Measurements from ENCODE around the gene CLDN16. TPM values are rescaled to one million over a fixed set of nuclear protein-coding genes. Genes with fewer than 3 reads are reported as not detected.
A peak's percentile ranks its signal among the peaks of the same experiment; 100 is the strongest.

Gene CLDN16
- total and polyA plus RNA-seq, 9 donors = 0.06 to 5.2 (median 0.25) TPM; not detected in 2

- intact Hi-C loops (cut with DNase I) = no loop called here
- H3K4me1 ChIP-seq (ENCODE audit: insufficient read depth) = no peaks in the 10 kb centered on the region
- WGBS, 3 donors = 21 to 30% (median 25%) methylated on average over 2 of the region's 2 CpGs
- no peaks in the 10 kb centered on the region for H3K9me3 ChIP-seq
- no peak overlapping the region for H3K27ac ChIP-seq
- no peak overlapping the region for H3K4me3 ChIP-seq
- TF ChIP-seq CTCF (IDR thresholded peaks at IDR 0.05) (peak in 2 of 3 donors; percentile 32 to 44), POLR2A (IDR thresholded peaks at IDR 0.05) (no peak), EP300 (IDR thresholded peaks at IDR 0.05) (no peak)
- no peaks in the 10 kb centered on the region for H3K27me3 ChIP-seq
- no peaks in the 10 kb centered on the region for H3K36me3 ChIP-seq
- peak in 2 of 5 donors; percentile 14 to 35 for DNase-seq
These were observed 3.6 kb upstream of the CLDN16 start for GRCh38 chr3:190384309-190384756.

GRCh38 chr3:190385731-190386688 is 2.0 kb upstream of the CLDN16 start:
- WGBS, 3 donors = 60 to 70% (median 62%) methylated on average over 8 of the region's 8 CpGs
- TF ChIP-seq CTCF (IDR thresholded peaks at IDR 0.05) (no peak), EP300 (IDR thresholded peaks at IDR 0.05) (no peak), POLR2A (IDR thresholded peaks at IDR 0.05) (no peak)
- intact Hi-C loops (cut with DNase I) = no loop called here
- H3K4me3 ChIP-seq = no peak overlapping the region
- no peak for DNase-seq
- H3K4me1 ChIP-seq (ENCODE audit: insufficient read depth) = no peaks in the 10 kb centered on the region
- no peaks in the 10 kb centered on the region for H3K36me3 ChIP-seq
- no peaks in the 10 kb centered on the region for H3K9me3 ChIP-seq
- H3K27me3 ChIP-seq = no peaks in the 10 kb centered on the region
- H3K27ac ChIP-seq = no peak overlapping the region

- H3K27ac ChIP-seq = no peak overlapping the region
- no peaks in the 10 kb centered on the region for H3K9me3 ChIP-seq
- H3K4me1 ChIP-seq (ENCODE audit: insufficient read depth) = no peaks in the 10 kb centered on the region
- H3K36me3 ChIP-seq = no peaks in the 10 kb centered on the region
- no peaks in the 10 kb centered on the region for H3K27me3 ChIP-seq
- no peak for DNase-seq
- 43 to 56% (median 47%) methylated on average over 3 of the region's 3 CpGs for WGBS, 3 donors
- intact Hi-C loops (cut with DNase I) = no loop called here
- TF ChIP-seq POLR2A (IDR thresholded peaks at IDR 0.05) (no peak), EP300 (IDR thresholded peaks at IDR 0.05) (no peak), CTCF (IDR thresholded peaks at IDR 0.05) (no peak)
- no peak overlapping the region for H3K4me3 ChIP-seq
These were observed 740 bp downstream of the CLDN16 start for GRCh38 chr3:190388703-190389102.

GRCh38 chr3:190396001-190396400 is 8.0 kb downstream of the CLDN16 start:
- Histone ChIP-seq H3K27me3 (no peaks in the 10 kb centered on the region), H3K36me3 (no peaks in the 10 kb centered on the region), H3K4me1 (ENCODE audit: insufficient read depth) (no peaks in the 10 kb centered on the region), H3K4me3 (no peak overlapping the region), H3K9me3 (no peaks in the 10 kb centered on the region), H3K27ac (no peak overlapping the region)
- intact Hi-C loops (cut with DNase I) = no loop called here
- DNase-seq = no peak
- no peak for TF ChIP-seq CTCF (IDR thresholded peaks at IDR 0.05)
- TF ChIP-seq POLR2A (IDR thresholded peaks at IDR 0.05) = no peak
- no peak for TF ChIP-seq EP300 (IDR thresholded peaks at IDR 0.05)

Measured in ovary (tissue), 9 donors.